Measurements from ENCODE around the gene CCDC187. TPM values are rescaled to one million over a fixed set of nuclear protein-coding genes. Genes with fewer than 3 reads are reported as not detected.

CCDC187 gene
- polyA plus RNA-seq, 3 donors = not detected

DNA sequence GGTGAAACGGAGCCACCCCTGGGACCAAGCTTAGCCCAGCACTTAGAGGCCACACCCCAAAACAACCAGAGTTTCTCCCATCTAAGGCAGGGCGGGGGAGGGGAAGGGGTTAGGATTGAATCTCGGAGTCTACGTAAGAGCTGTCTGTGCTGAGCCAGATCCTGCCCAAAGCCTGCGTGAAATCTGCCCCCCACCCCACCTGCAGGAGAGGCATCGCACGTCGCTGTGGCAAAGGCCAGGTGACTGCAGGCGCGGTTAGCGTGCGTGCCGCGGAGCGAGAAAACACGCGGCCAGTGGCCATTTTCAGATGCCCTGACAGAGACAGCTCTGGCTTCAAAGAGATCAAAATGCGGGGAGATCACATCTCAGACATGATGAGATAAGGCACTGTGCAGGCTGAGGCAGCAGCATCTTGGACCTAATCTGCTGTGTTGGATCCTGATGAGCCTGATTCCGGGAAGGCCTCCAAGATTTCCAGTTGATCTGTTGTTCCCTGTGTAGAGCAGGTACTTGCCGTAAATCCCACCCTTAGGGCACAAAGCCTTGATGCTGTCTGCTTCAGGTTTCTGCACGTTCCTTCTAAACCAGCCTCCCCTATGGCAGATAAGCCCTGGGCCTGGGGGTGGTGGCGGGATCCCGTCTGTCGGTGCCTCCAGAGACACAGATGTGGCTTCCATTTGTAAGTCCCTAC lies 55.8 kb downstream of the CCDC187 start:
- H3K4me2 ChIP-seq (replicated peaks; ENCODE audit: extremely low read depth, low read length, poor library complexity, severe bottlenecking) = no peak overlapping the region
- Mint-ChIP-seq H3K4me1 (peaks cover 22% of the 10 kb centered on the region), H3K27me3 (ENCODE audit: low read depth in 3 of 3) (peaks cover 6 to 9% (median 8%) of the 10 kb centered on the region in 3 donors), H3K36me3 (no peaks in the 10 kb centered on the region), H3K27ac (peak overlapping the region in 1 of 7 donors; percentile 12), H3K4me3 (no peak overlapping the region), H3K9me3 (peaks cover 0 to 3% (median 0%) of the 10 kb centered on the region in 7 donors)
- H3K27ac ChIP-seq (ENCODE audit: low read depth in 1 of 2, low read length in 2 of 2) = no peak overlapping the region
- H3K4me3 ChIP-seq (replicated peaks in 1 of 3; ENCODE audit: low read depth in 2 of 3, low read length in 3 of 3) = no peak overlapping the region
- TF ChIP-seq, protein P1, sequence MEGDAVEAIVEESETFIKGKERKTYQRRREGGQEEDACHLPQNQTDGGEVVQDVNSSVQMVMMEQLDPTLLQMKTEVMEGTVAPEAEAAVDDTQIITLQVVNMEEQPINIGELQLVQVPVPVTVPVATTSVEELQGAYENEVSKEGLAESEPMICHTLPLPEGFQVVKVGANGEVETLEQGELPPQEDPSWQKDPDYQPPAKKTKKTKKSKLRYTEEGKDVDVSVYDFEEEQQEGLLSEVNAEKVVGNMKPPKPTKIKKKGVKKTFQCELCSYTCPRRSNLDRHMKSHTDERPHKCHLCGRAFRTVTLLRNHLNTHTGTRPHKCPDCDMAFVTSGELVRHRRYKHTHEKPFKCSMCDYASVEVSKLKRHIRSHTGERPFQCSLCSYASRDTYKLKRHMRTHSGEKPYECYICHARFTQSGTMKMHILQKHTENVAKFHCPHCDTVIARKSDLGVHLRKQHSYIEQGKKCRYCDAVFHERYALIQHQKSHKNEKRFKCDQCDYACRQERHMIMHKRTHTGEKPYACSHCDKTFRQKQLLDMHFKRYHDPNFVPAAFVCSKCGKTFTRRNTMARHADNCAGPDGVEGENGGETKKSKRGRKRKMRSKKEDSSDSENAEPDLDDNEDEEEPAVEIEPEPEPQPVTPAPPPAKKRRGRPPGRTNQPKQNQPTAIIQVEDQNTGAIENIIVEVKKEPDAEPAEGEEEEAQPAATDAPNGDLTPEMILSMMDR (IDR thresholded peaks at IDR 0.05) = no peak
- WGBS (ENCODE audit: insufficient coverage) = 97% methylated on average over 9 of the region's 24 CpGs
- H3K36me3 ChIP-seq (replicated peaks in 1 of 2; ENCODE audit: control insufficient read depth in 1 of 2, insufficient read depth in 2 of 2, low read length in 2 of 2) = no peaks in the 10 kb centered on the region
- H4K20me1 ChIP-seq (ENCODE audit: insufficient read depth, low read length) = peaks cover 4% of the 10 kb centered on the region
- peaks cover 14 to 19% of the 10 kb centered on the region in 2 donors for H3K4me1 ChIP-seq (ENCODE audit: control insufficient read depth in 1 of 2, insufficient read depth in 2 of 2, low read length in 2 of 2)
- H3K9ac ChIP-seq (ENCODE audit: insufficient read depth, low read length, poor library complexity, severe bottlenecking) = no peak overlapping the region
- DNase-seq = no peak
- no peak overlapping the region for H2AFZ ChIP-seq (ENCODE audit: insufficient read depth, low read depth, low read length, poor library complexity, severe bottlenecking)
- H3K79me2 ChIP-seq (ENCODE audit: insufficient read depth, low read length) = peaks cover 14% of the 10 kb centered on the region
- no peaks in the 10 kb centered on the region for H3K27me3 ChIP-seq (ENCODE audit: control insufficient read depth in 2 of 2, insufficient read depth in 2 of 2, low read length in 2 of 2)
- no peaks in the 10 kb centered on the region for H3K9me3 ChIP-seq (replicated peaks in 1 of 2; ENCODE audit: control insufficient read depth in 1 of 2, insufficient read depth in 1 of 2, low read length in 2 of 2)
- intact Hi-C loops (cut with micrococcal nuclease) = loop anchor here (2.0 to 10.0 kb wide), 3 partner anchors 19 to 343 kb away; partner anchors contain the start of genes CAMSAP1 (in 1 of the 2) and DNLZ (in 1 of the 2)

DNA sequence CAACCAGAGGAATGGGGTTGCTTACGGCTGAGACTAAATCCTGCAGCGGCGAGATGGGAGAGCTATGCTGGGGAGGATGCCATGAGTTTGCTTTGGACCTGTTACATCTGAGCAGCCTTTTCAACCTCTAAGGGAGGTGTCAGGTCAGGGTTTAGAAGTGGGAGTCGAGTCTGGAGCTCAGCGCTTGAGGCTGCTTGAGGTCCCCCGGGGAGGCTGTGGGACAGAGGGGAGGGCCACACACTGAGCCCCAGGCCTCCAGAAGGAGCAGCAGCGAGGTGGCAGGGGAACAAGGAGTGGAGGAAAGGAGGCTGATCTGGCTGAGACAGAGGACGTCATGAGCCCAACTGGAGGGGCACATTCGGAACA lies 56.4 kb downstream of the CCDC187 start:
- Histone ChIP-seq H3K4me1 (ENCODE audit: control insufficient read depth in 1 of 2, insufficient read depth in 2 of 2, low read length in 2 of 2) (peaks cover 14 to 19% of the 10 kb centered on the region in 2 donors), H3K4me3 (replicated peaks in 1 of 3; ENCODE audit: low read depth in 2 of 3, low read length in 3 of 3) (no peak overlapping the region), H3K27me3 (ENCODE audit: control insufficient read depth in 2 of 2, insufficient read depth in 2 of 2, low read length in 2 of 2) (no peaks in the 10 kb centered on the region), H3K9ac (ENCODE audit: insufficient read depth, low read length, poor library complexity, severe bottlenecking) (no peak overlapping the region), H3K9me3 (replicated peaks in 1 of 2; ENCODE audit: control insufficient read depth in 1 of 2, insufficient read depth in 1 of 2, low read length in 2 of 2) (no peaks in the 10 kb centered on the region), H3K4me2 (replicated peaks; ENCODE audit: extremely low read depth, low read length, poor library complexity, severe bottlenecking) (no peak overlapping the region), H3K79me2 (ENCODE audit: insufficient read depth, low read length) (peaks cover 20% of the 10 kb centered on the region), H4K20me1 (ENCODE audit: insufficient read depth, low read length) (peaks cover 4% of the 10 kb centered on the region), H2AFZ (ENCODE audit: insufficient read depth, low read depth, low read length, poor library complexity, severe bottlenecking) (no peak overlapping the region), H3K36me3 (replicated peaks in 1 of 2; ENCODE audit: control insufficient read depth in 1 of 2, insufficient read depth in 2 of 2, low read length in 2 of 2) (no peaks in the 10 kb centered on the region), H3K27ac (ENCODE audit: low read depth in 1 of 2, low read length in 2 of 2) (no peak overlapping the region)
- intact Hi-C loops (cut with micrococcal nuclease) = loop anchor here (2.0 to 10.0 kb wide), 3 partner anchors 19 to 343 kb away; partner anchors contain the start of genes CAMSAP1 (in 1 of the 2) and DNLZ (in 1 of the 2)
- TF ChIP-seq, protein P1 (IDR thresholded peaks at IDR 0.05) = no peak
- Mint-ChIP-seq H3K9me3 (peaks cover 0 to 3% (median 0%) of the 10 kb centered on the region in 7 donors), H3K27me3 (ENCODE audit: low read depth in 3 of 3) (peaks cover 6 to 9% (median 8%) of the 10 kb centered on the region in 3 donors), H3K4me1 (peaks cover 26% of the 10 kb centered on the region), H3K27ac (no peak overlapping the region), H3K36me3 (no peaks in the 10 kb centered on the region), H3K4me3 (no peak overlapping the region)
- no peak for DNase-seq
- 73% methylated on average over 3 of the region's 9 CpGs for WGBS (ENCODE audit: insufficient coverage)
